HG03460 (cell line): ENCODE measurements around the gene DIRAS1.

Source experiments
- ATAC-seq: cut with Tn5 transposase; IDR thresholded peaks from one replicate; pipeline ENCODE4 v1.9.1; 2021; ENCODE audit not compliant: unreplicated experiment

The DIRAS1 gene

GRCh38 chr19:2720777-2721569 lies at the start of gene DIRAS1:
Gene DIRAS1 (minus strand): TSS chr19:2721372. CDS start chr19:2717806, 3,566 bp downstream.
- ATAC-seq = no peak

- ATAC-seq = no peak
These were observed 49.2 kb upstream of the DIRAS1 start for GRCh38 chr19:2770055-2771013.

- ATAC-seq = no peak
These were observed 48.0 kb upstream of the DIRAS1 start for GRCh38 chr19:2769218-2769617.

- ATAC-seq = no peak
These were observed 47.4 kb upstream of the DIRAS1 start for GRCh38 chr19:2768365-2769132.

GRCh38 chr19:2767688-2768087 lies 46.5 kb upstream of the DIRAS1 start:
- no peak for ATAC-seq

GRCh38 chr19:2766594-2767372 lies 45.6 kb upstream of the DIRAS1 start:
- no peak for ATAC-seq

- ATAC-seq = no peak
These were observed 44.2 kb upstream of the DIRAS1 start for GRCh38 chr19:2765376-2765775.

- ATAC-seq = no peak
These were observed 43.8 kb upstream of the DIRAS1 start for GRCh38 chr19:2764945-2765344.

- ATAC-seq = no peak
These were observed 42.5 kb upstream of the DIRAS1 start for GRCh38 chr19:2763687-2764086.

- no peak for ATAC-seq
These were observed 41.8 kb upstream of the DIRAS1 start for GRCh38 chr19:2762783-2763496.

GRCh38 chr19:2761876-2762782 lies 41.0 kb upstream of the DIRAS1 start:
- no peak for ATAC-seq

GRCh38 chr19:2761309-2761677 lies 40.1 kb upstream of the DIRAS1 start:
- ATAC-seq = no peak

- ATAC-seq = no peak
These were observed 38.8 kb upstream of the DIRAS1 start for GRCh38 chr19:2759965-2760364.

GRCh38 chr19:2759362-2759761 lies 38.2 kb upstream of the DIRAS1 start:
- no peak for ATAC-seq

GRCh38 chr19:2758601-2759313 lies 37.6 kb upstream of the DIRAS1 start:
- no peak for ATAC-seq

- no peak for ATAC-seq
These were observed 36.0 kb upstream of the DIRAS1 start for GRCh38 chr19:2756921-2757881.

GRCh38 chr19:2756477-2756876 lies 35.3 kb upstream of the DIRAS1 start:
- no peak for ATAC-seq
